HepG2 (cell line): ENCODE data around the gene SCNM1. TPM values are rescaled to one million over a fixed set of nuclear protein-coding genes. Genes with fewer than 3 reads are reported as not detected.
A peak's percentile ranks its signal among the peaks of the same experiment; 100 is the strongest.

Source experiments
- FOXM1 ChIP-seq: sonication (generic); formaldehyde crosslinking; IDR thresholded peaks from 2 replicates; pipeline ENCODE4 v1.5.0; 2020; ENCODE audit warnings: missing genetic modification reagents
- GTF3A ChIP-seq: sonication (generic); formaldehyde crosslinking; conservative IDR thresholded peaks from 2 replicates; pipeline ENCODE4 v1.4.0; 2020; ENCODE audit warnings: mild to moderate bottlenecking, missing genetic modification reagents
- HMGA1 ChIP-seq: sonication (generic); formaldehyde crosslinking; conservative IDR thresholded peaks from 2 replicates; pipeline ENCODE4 v1.4.0; 2020; ENCODE audit warnings: missing genetic modification reagents
- KAT7 ChIP-seq: IDR thresholded peaks from 2 replicates; pipeline ENCODE4 v1.6.1; 2018; ENCODE audit warnings: borderline replicate concordance, missing compliant biosample characterization
- PITX1 ChIP-seq: sonication (generic); formaldehyde crosslinking; IDR thresholded peaks from 2 replicates; pipeline ENCODE4 v1.5.1; 2020; ENCODE audit warnings: mild to moderate bottlenecking, missing genetic modification reagents
- RBAK ChIP-seq: sonication (generic); formaldehyde crosslinking; IDR thresholded peaks from 2 replicates; pipeline ENCODE4 v1.5.1; 2020; ENCODE audit warnings: mild to moderate bottlenecking, missing genetic modification reagents
- RNF2 ChIP-seq: fragments of 450-650 bp; conservative IDR thresholded peaks from 2 replicates; pipeline ENCODE4 v1.6.1; 2016; ENCODE audit warnings: low read depth
- ZBTB1 ChIP-seq: sonication (generic); formaldehyde crosslinking; IDR thresholded peaks from 2 replicates; pipeline ENCODE4 v1.4.0; 2020; ENCODE audit warnings: missing genetic modification reagents, borderline replicate concordance
- ZMYM4 ChIP-seq: sonication (generic); formaldehyde crosslinking; IDR thresholded peaks from 2 replicates; pipeline ENCODE4 v1.8.1; 2023; ENCODE audit warnings: mild to moderate bottlenecking, missing genetic modification reagents
- ZNF281 ChIP-seq: sonication (generic); formaldehyde crosslinking; IDR thresholded peaks from 2 replicates; pipeline ENCODE4 v1.4.0; 2020; ENCODE audit warnings: missing genetic modification reagents, borderline replicate concordance
- ZNF446 ChIP-seq: sonication (generic); formaldehyde crosslinking; IDR thresholded peaks from 2 replicates; pipeline ENCODE4 v1.5.0; 2020; ENCODE audit warnings: mild to moderate bottlenecking, missing genetic modification reagents
- ZNF503 ChIP-seq: sonication (generic); formaldehyde crosslinking; IDR thresholded peaks from 2 replicates; pipeline ENCODE4 v1.4.0; 2020; ENCODE audit warnings: missing genetic modification reagents
- ZNF572 ChIP-seq: sonication (generic); formaldehyde crosslinking; IDR thresholded peaks from 2 replicates; pipeline ENCODE4 v1.5.1; 2020; ENCODE audit warnings: mild to moderate bottlenecking, missing genetic modification reagents
- ZNF761 ChIP-seq: sonication (generic); formaldehyde crosslinking; conservative IDR thresholded peaks from 2 replicates; pipeline ENCODE4 v1.4.0; 2020; ENCODE audit warnings: mild to moderate bottlenecking, missing genetic modification reagents
- polyA plus RNA-seq, 8 experiments: library from polyadenylated mRNA; depleted of rRNA in 3 of 8; stranded (reverse) in 7 of 8; unstranded in 1 of 8; fragments of >200 nt; fragmentation: Illumina TruSeq in 4 of 8; extraction: Trizol in 4 of 8; gene quantifications; 2 replicates each; pipeline versions ENCODE4 v1.2.1 to v1.2.3, GENCODE V29; 2011 to 2016; ENCODE audit warnings: low read depth in 4 of 8, missing spikeins in 1 of 8, mixed read lengths in 1 of 8; ENCODE audit not compliant: insufficient read depth in 1 of 8
- total RNA-seq, 5 experiments: library from RNA; depleted of rRNA; stranded (reverse); fragments of >200 nt; fragmentation: Illumina TruSeq; extraction: Trizol; gene quantifications; 2 replicates each; pipeline ENCODE4 v1.2.3, GENCODE V29; 2016; ENCODE audit warnings: low read depth in 1 of 5
- TF ChIP-seq, protein P1 (sequence below): sonication (generic); formaldehyde crosslinking; IDR thresholded peaks from 2 replicates; pipeline ENCODE4 v1.4.0; 2020; ENCODE audit warnings: missing genetic modification reagents, borderline replicate concordance
- TF ChIP-seq, protein P2 (sequence below): sonication (generic); formaldehyde crosslinking; IDR thresholded peaks from 2 replicates; pipeline ENCODE4 v1.4.0; 2020; ENCODE audit warnings: missing genetic modification reagents
- TF ChIP-seq, protein P3 (sequence below): sonication (generic); formaldehyde crosslinking; IDR thresholded peaks from 2 replicates; pipeline ENCODE4 v1.4.0; 2020; ENCODE audit warnings: mild to moderate bottlenecking, missing genetic modification reagents

The SCNM1 gene
- total and polyA plus RNA-seq, 2 of the 13 experiments (the other 11 are each of a cell fraction or from before 2014, with no cell fraction given) = 16.3 to 31.5 TPM

- TF ChIP-seq ZBTB1 (CRISPR knock-in tag) (no peak), RBAK (CRISPR knock-in tag) (no peak), KAT7 (CRISPR knock-in tag) (no peak), GTF3A (0 out of 2 replicates have a peak, but pooled peaks have one; percentile 84), HMGA1 (CRISPR knock-in tag) (no peak), ZNF281 (no peak), ZNF446 (CRISPR knock-in tag) (no peak), PITX1 (peak; percentile 57; the same call in 1 of the 2 replicates), ZMYM4 (CRISPR knock-in tag) (peak; percentile 85), RNF2 (no peak), ZNF761 (CRISPR knock-in tag) (no peak; the same call in 1 of the 2 replicates), ZNF503 (CRISPR knock-in tag) (0 out of 2 replicates have a peak, but pooled peaks have one; percentile 56), FOXM1 (0 out of 2 replicates have a peak, but pooled peaks have one; percentile 14), ZNF572 (CRISPR knock-in tag) (0 out of 2 replicates have a peak, but pooled peaks have one; percentile 2)
- TF ChIP-seq, protein P1, sequence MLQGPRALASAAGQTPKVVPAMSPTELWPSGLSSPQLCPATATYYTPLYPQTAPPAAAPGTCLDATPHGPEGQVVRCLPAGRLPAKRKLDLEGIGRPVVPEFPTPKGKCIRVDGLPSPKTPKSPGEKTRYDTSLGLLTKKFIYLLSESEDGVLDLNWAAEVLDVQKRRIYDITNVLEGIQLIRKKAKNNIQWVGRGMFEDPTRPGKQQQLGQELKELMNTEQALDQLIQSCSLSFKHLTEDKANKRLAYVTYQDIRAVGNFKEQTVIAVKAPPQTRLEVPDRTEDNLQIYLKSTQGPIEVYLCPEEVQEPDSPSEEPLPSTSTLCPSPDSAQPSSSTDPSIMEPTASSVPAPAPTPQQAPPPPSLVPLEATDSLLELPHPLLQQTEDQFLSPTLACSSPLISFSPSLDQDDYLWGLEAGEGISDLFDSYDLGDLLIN (CRISPR knock-in tag) = peak; percentile 88
- TF ChIP-seq, protein P2, sequence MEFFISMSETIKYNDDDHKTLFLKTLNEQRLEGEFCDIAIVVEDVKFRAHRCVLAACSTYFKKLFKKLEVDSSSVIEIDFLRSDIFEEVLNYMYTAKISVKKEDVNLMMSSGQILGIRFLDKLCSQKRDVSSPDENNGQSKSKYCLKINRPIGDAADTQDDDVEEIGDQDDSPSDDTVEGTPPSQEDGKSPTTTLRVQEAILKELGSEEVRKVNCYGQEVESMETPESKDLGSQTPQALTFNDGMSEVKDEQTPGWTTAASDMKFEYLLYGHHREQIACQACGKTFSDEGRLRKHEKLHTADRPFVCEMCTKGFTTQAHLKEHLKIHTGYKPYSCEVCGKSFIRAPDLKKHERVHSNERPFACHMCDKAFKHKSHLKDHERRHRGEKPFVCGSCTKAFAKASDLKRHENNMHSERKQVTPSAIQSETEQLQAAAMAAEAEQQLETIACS (CRISPR knock-in tag) = peak; percentile 26; the same call in 1 of the 2 replicates
- TF ChIP-seq, protein P3, sequence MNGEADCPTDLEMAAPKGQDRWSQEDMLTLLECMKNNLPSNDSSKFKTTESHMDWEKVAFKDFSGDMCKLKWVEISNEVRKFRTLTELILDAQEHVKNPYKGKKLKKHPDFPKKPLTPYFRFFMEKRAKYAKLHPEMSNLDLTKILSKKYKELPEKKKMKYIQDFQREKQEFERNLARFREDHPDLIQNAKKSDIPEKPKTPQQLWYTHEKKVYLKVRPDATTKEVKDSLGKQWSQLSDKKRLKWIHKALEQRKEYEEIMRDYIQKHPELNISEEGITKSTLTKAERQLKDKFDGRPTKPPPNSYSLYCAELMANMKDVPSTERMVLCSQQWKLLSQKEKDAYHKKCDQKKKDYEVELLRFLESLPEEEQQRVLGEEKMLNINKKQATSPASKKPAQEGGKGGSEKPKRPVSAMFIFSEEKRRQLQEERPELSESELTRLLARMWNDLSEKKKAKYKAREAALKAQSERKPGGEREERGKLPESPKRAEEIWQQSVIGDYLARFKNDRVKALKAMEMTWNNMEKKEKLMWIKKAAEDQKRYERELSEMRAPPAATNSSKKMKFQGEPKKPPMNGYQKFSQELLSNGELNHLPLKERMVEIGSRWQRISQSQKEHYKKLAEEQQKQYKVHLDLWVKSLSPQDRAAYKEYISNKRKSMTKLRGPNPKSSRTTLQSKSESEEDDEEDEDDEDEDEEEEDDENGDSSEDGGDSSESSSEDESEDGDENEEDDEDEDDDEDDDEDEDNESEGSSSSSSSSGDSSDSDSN (CRISPR knock-in tag) = peak; percentile 28; the same call in 1 of the 2 replicates
Measured at GRCh38 chr1:151165738-151166504, at the start of gene SCNM1, which contains the start of gene LYSMD1 (continued).
